HL-60 (cell line): ENCODE data around the gene EDA.

Experiments used
- DNase-seq, 2 experiments: peaks; one replicate each; pipeline ENCODE4 v3.0.0-alpha.2; 2010 to 2020; ENCODE audit warnings: low read depth in 1 of 2, low spot score in 1 of 2
- H3K27ac ChIP-seq: fragments of 250-450 bp; sonication (Bioruptor Pico); replicated peaks from 2 replicates; pipeline ENCODE4 v1.5.1; 2020; ENCODE audit warnings: mild to moderate bottlenecking, moderate library complexity
- H3K27me3 ChIP-seq: fragments of 250-450 bp; sonication (Bioruptor Pico); 2 replicates; pipeline ENCODE4 v1.5.1; 2021; ENCODE audit warnings: mild to moderate bottlenecking, moderate library complexity; ENCODE audit not compliant: insufficient read depth, poor library complexity, severe bottlenecking
- H3K4me3 ChIP-seq: replicated peaks from 2 replicates; pipeline ENCODE4 v1.5.1; 2011; ENCODE audit warnings: mild to moderate bottlenecking, control low read depth, low read length; ENCODE audit not compliant: insufficient read depth
- GABPA ChIP-seq: IDR thresholded peaks from 2 replicates; pipeline ENCODE4 v1.6.1; 2012; ENCODE audit warnings: low read depth
- POLR2AphosphoS5 ChIP-seq: IDR thresholded peaks from 2 replicates; pipeline ENCODE4 v1.6.1; 2012; ENCODE audit warnings: low read depth
- SPI1 ChIP-seq: IDR thresholded peaks from 2 replicates; pipeline ENCODE4 v1.6.1; 2012; ENCODE audit warnings: low read depth, mild to moderate bottlenecking, borderline replicate concordance
- TF ChIP-seq, protein P1 (sequence below): IDR thresholded peaks from one replicate; pipeline ENCODE4 v1.5.1; 2011; ENCODE audit warnings: low read length, control low read depth, inconsistent platforms; ENCODE audit not compliant: insufficient read depth
- TF ChIP-seq, protein P2 (sequence below): IDR thresholded peaks from 2 replicates; pipeline ENCODE4 v1.6.1; 2012; ENCODE audit warnings: low read depth; ENCODE audit not compliant: insufficient replicate concordance

Gene EDA

DNA sequence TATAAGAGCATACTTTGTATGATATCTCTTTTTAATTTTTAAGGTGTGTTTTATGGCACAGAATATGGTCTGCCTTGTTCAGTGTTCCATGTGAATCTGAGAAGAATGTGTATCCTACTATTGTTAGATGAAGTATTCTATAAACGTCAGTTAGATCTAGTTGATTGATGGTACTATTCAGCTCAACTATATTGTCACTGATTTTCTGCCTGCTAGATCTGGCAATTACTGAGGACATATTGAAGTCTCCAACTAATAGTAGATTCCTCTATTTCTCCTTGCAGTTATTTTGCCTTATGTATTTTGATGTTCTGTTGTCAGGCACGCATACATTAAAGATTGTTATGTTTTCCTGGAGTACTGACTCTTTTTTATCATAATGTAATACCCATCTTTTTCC, 394.1 kb downstream of the EDA start:
- TF ChIP-seq POLR2AphosphoS5 (no peak), SPI1 (no peak), GABPA (no peak)
- TF ChIP-seq, protein P1, sequence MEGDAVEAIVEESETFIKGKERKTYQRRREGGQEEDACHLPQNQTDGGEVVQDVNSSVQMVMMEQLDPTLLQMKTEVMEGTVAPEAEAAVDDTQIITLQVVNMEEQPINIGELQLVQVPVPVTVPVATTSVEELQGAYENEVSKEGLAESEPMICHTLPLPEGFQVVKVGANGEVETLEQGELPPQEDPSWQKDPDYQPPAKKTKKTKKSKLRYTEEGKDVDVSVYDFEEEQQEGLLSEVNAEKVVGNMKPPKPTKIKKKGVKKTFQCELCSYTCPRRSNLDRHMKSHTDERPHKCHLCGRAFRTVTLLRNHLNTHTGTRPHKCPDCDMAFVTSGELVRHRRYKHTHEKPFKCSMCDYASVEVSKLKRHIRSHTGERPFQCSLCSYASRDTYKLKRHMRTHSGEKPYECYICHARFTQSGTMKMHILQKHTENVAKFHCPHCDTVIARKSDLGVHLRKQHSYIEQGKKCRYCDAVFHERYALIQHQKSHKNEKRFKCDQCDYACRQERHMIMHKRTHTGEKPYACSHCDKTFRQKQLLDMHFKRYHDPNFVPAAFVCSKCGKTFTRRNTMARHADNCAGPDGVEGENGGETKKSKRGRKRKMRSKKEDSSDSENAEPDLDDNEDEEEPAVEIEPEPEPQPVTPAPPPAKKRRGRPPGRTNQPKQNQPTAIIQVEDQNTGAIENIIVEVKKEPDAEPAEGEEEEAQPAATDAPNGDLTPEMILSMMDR, result no peak
- TF ChIP-seq, protein P2, sequence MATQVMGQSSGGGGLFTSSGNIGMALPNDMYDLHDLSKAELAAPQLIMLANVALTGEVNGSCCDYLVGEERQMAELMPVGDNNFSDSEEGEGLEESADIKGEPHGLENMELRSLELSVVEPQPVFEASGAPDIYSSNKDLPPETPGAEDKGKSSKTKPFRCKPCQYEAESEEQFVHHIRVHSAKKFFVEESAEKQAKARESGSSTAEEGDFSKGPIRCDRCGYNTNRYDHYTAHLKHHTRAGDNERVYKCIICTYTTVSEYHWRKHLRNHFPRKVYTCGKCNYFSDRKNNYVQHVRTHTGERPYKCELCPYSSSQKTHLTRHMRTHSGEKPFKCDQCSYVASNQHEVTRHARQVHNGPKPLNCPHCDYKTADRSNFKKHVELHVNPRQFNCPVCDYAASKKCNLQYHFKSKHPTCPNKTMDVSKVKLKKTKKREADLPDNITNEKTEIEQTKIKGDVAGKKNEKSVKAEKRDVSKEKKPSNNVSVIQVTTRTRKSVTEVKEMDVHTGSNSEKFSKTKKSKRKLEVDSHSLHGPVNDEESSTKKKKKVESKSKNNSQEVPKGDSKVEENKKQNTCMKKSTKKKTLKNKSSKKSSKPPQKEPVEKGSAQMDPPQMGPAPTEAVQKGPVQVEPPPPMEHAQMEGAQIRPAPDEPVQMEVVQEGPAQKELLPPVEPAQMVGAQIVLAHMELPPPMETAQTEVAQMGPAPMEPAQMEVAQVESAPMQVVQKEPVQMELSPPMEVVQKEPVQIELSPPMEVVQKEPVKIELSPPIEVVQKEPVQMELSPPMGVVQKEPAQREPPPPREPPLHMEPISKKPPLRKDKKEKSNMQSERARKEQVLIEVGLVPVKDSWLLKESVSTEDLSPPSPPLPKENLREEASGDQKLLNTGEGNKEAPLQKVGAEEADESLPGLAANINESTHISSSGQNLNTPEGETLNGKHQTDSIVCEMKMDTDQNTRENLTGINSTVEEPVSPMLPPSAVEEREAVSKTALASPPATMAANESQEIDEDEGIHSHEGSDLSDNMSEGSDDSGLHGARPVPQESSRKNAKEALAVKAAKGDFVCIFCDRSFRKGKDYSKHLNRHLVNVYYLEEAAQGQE, result no peak
- DNase-seq, result no peak
- no peak overlapping the region for H3K4me3 ChIP-seq
- no peaks in the 10 kb centered on the region for H3K27me3 ChIP-seq
- H3K27ac ChIP-seq, result no peak overlapping the region

DNA sequence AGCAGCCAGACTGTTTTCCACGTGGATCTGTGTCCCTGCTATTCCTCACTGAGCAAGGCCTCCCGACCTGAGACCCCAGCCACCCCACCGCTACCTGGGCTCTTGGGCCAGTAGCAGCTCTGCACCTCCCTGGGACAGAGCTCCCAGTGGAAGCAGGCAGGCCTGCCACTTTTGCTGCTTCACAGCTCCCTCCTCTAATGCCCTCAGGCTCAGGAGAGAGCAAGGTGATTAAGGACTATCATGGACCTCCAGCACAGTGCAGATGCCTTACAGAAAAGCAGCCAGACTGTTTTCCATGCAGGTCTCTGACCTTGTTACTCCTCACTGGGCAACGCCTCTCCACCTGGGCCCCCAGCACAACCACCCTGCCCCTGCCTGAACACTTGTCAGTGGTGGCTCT, 396.8 kb downstream of the EDA start:
- no peaks in the 10 kb centered on the region for H3K27me3 ChIP-seq
- H3K4me3 ChIP-seq, result no peak overlapping the region
- no peak overlapping the region for H3K27ac ChIP-seq
- TF ChIP-seq GABPA (no peak), POLR2AphosphoS5 (no peak), SPI1 (no peak)
- TF ChIP-seq, protein P2, result no peak
- TF ChIP-seq, protein P1, result no peak
- DNase-seq, result no peak

GRCh38 chrX:70013466-70014381, 397.8 kb downstream of the EDA start:
- Histone ChIP-seq H3K4me3 (no peak overlapping the region), H3K27me3 (no peaks in the 10 kb centered on the region), H3K27ac (no peak overlapping the region)
- no peak for DNase-seq
- TF ChIP-seq, protein P2, result no peak
- no peak for TF ChIP-seq SPI1
- TF ChIP-seq POLR2AphosphoS5, result no peak
- TF ChIP-seq, protein P1, result no peak
- no peak for TF ChIP-seq GABPA
